ENCODE measurements around the gene WDR74.
A peak's percentile ranks its signal among the peaks of the same experiment; 100 is the strongest.
"Not testable (repeated sequence)": the region's sequence is repeated elsewhere in the genome, so short reads cannot be mapped to it uniquely, and the experiment has no call there.

The WDR74 gene

GRCh38 chr11:62840721-62841360 lies 1.5 kb upstream of the WDR74 start:
- DNase-seq: not testable (repeated sequence)

GRCh38 chr11:62835336-62835735 lies 4.1 kb downstream of the WDR74 start:
- DNase-seq: no peak

GRCh38 chr11:62832336-62833234 lies 6.8 kb downstream of the WDR74 start, which contains the start of gene TEX54:
Gene TEX54 (minus strand): TSS chr11:62832841.
- DNase-seq: no peak

- peak; percentile 98 for DNase-seq
These were observed 7.7 kb downstream of the WDR74 start, which contains the start of gene STX5 for GRCh38 chr11:62831520-62832335. Gene STX5 (minus strand): TSS chr11:62832051. CDS start chr11:62831243, 808 bp downstream.

GRCh38 chr11:62830904-62831519 lies 8.4 kb downstream of the WDR74 start:
- DNase-seq: peak; percentile 63

GRCh38 chr11:62828130-62828529 lies 11.3 kb downstream of the WDR74 start:
- DNase-seq: not testable (repeated sequence)

GRCh38 chr11:62823677-62824076 lies 15.7 kb downstream of the WDR74 start:
- no peak for DNase-seq

- DNase-seq: no peak
These were observed 22.3 kb downstream of the WDR74 start for GRCh38 chr11:62817129-62817528.

GRCh38 chr11:62816557-62816956 lies 22.8 kb downstream of the WDR74 start:
- no peak for DNase-seq

- no peak for DNase-seq
These were observed 27.7 kb downstream of the WDR74 start for GRCh38 chr11:62811659-62812058.

- no peak for DNase-seq
These were observed 28.6 kb downstream of the WDR74 start for GRCh38 chr11:62810748-62811147.

GRCh38 chr11:62806611-62807121 lies 32.7 kb downstream of the WDR74 start:
- peak; percentile 16 for DNase-seq

- DNase-seq: no peak
These were observed 33.4 kb downstream of the WDR74 start for GRCh38 chr11:62805961-62806441.

GRCh38 chr11:62805076-62805892 lies 34.1 kb downstream of the WDR74 start, which contains the start of gene NXF1:
Gene NXF1 (minus strand): TSS chr11:62805440. CDS start chr11:62805356, 84 bp downstream.
- DNase-seq: peak; percentile 94

- no peak for DNase-seq
These were observed 34.9 kb downstream of the WDR74 start for GRCh38 chr11:62804310-62805075.

GRCh38 chr11:62801071-62801470 lies 38.3 kb downstream of the WDR74 start:
- DNase-seq: no peak

- DNase-seq: no peak
These were observed 39.9 kb downstream of the WDR74 start for GRCh38 chr11:62799486-62799885.

- DNase-seq: no peak
These were observed 43.1 kb downstream of the WDR74 start for GRCh38 chr11:62796281-62796680.

GRCh38 chr11:62794201-62794775 lies 45.1 kb downstream of the WDR74 start:
- no peak for DNase-seq

- DNase-seq: no peak
These were observed 47.2 kb downstream of the WDR74 start for GRCh38 chr11:62792202-62792575.
